Peyer's patch (tissue), 4 donors: ENCODE results near the gene TMEM121B. TPM values are rescaled to one million over a fixed set of nuclear protein-coding genes. Genes with fewer than 3 reads are reported as not detected.

ENCODE experiments used
- DNase-seq, 3 donors: peaks; one replicate each; pipeline ENCODE4 v3.0.0-alpha.2; 2017 to 2019
- H3K27ac ChIP-seq, 4 donors: fragments of 200-600 bp; sonication (generic); one replicate each; pipeline ENCODE4 v1.5.1; 2016 to 2019
- H3K27me3 ChIP-seq, 2 donors: fragments of 200-600 bp; sonication (generic); one replicate each; pipeline ENCODE4 v1.5.1; 2019
- H3K36me3 ChIP-seq, 3 donors: fragments of 200-600 bp; sonication (generic); one replicate each; pipeline ENCODE4 v1.5.1; 2016 to 2019
- H3K4me1 ChIP-seq, 4 donors: fragments of 200-600 bp; sonication (generic); one replicate each; pipeline ENCODE4 v1.5.1; 2016 to 2019
- H3K4me3 ChIP-seq, 4 donors: fragments of 200-600 bp; sonication (generic); 1 replicate in 3 of 4; 2 replicates in 1 of 4; pipeline ENCODE4 v1.5.1; 2016 to 2019; ENCODE audit warnings: mild to moderate bottlenecking in 1 of 4
- H3K9me3 ChIP-seq, 4 donors: fragments of 200-600 bp; sonication (generic); one replicate each; pipeline ENCODE4 v1.5.1; 2016 to 2019; ENCODE audit warnings: mild to moderate bottlenecking in 1 of 4
- CTCF ChIP-seq, 6 experiments: fragments of 450-650 bp in 4 of 6; fragments of 200-600 bp in 2 of 6; sonication (generic) in 1 of 6; IDR thresholded peaks; one replicate each; pipeline ENCODE4 v1.5.1; 2017 to 2019; ENCODE audit warnings: antibody characterized with exemption in 6 of 6, mild to moderate bottlenecking in 3 of 6, moderate library complexity in 1 of 6
- POLR2A ChIP-seq, 2 donors: fragments of 450-650 bp; IDR thresholded peaks; one replicate each; pipeline ENCODE4 v1.5.1; 2017; ENCODE audit warnings: antibody characterized with exemption in 2 of 2, mild to moderate bottlenecking in 2 of 2, moderate library complexity in 2 of 2
- total RNA-seq, 4 donors: library from RNA; depleted of rRNA; stranded (reverse); fragments of >200 nt; gene quantifications; one replicate each; pipeline ENCODE4 v1.1.0, GENCODE V29; 2016

Gene TMEM121B
- total RNA-seq, 4 donors from 2014 or later, result 0.18 to 0.76 (median 0.40) TPM; not detected in 1

- Histone ChIP-seq H3K4me1 (no peaks in the 10 kb centered on the region), H3K27me3 (no peaks in the 10 kb centered on the region), H3K9me3 (no peaks in the 10 kb centered on the region), H3K4me3 (no peak overlapping the region), H3K36me3 (no peaks in the 10 kb centered on the region), H3K27ac (no peak overlapping the region)
- TF ChIP-seq POLR2A (IDR thresholded peaks at IDR 0.05), result no peak
- no peak for TF ChIP-seq CTCF (IDR thresholded peaks at IDR 0.05)
- DNase-seq, result peak in 1 of 3 donors; percentile 9
Observed at GRCh38 chr22:17131686-17132085, 10.5 kb upstream of the TMEM121B start.

DNA sequence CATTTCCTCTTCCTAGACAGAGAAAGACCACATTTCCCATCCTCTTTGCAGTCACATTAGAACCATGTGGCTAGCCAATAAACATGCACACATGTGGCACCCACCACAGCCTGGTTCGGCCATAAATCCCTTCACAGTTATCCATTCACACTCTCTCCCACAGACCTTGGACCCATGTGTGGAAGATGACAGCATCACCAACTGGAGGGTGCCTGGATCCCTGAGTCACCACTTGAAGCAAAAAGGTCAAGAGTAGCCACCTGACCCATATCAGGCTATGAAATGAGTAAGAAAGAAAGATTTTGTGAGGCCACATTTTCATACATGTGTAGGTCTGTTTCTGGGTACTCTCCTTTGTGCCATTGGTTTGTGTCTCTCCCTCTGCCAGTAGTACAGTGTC is 9.0 kb upstream of the TMEM121B start:
- TF ChIP-seq POLR2A (IDR thresholded peaks at IDR 0.05) (no peak), CTCF (IDR thresholded peaks at IDR 0.05) (no peak)
- no peaks in the 10 kb centered on the region for H3K27me3 ChIP-seq
- no peaks in the 10 kb centered on the region for H3K9me3 ChIP-seq
- H3K36me3 ChIP-seq, result no peaks in the 10 kb centered on the region
- H3K4me3 ChIP-seq, result no peak overlapping the region
- DNase-seq, result no peak
- H3K27ac ChIP-seq, result no peak overlapping the region
- no peaks in the 10 kb centered on the region for H3K4me1 ChIP-seq

GRCh38 chr22:17120711-17121232 is 388 bp downstream of the TMEM121B start:
- Histone ChIP-seq H3K4me1 (peaks cover 0 to 31% (median 16%) of the 10 kb centered on the region in 4 donors), H3K36me3 (no peaks in the 10 kb centered on the region), H3K4me3 (peak overlapping the region; percentile 29 to 57 (median 50)), H3K9me3 (no peaks in the 10 kb centered on the region), H3K27me3 (peaks cover 0 to 24% of the 10 kb centered on the region in 2 donors), H3K27ac (no peak overlapping the region)
- no peak for DNase-seq
- TF ChIP-seq POLR2A (IDR thresholded peaks at IDR 0.05) (no peak), CTCF (IDR thresholded peaks at IDR 0.05) (no peak)

DNA sequence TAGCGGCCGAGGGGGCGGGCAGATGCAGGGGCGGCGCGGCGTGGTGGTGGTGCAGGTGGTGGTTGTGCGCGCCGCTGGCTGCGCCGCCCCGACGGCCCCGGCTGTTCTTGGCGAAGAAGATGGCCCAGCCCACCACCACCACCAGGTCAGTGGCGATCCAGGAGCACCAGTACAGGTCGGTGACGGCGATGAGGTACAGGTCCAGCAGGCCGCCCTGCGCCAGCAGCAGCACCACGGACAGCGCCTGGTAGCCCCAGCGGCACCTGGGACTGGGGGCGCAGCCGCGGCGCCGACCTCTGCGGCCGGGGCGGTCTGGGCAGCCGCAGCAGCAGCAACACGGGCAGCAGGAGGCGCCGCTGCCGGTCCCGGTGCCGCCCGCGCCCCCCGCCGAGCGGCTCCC is 879 bp downstream of the TMEM121B start:
- TF ChIP-seq POLR2A (IDR thresholded peaks at IDR 0.05), result no peak
- TF ChIP-seq CTCF (IDR thresholded peaks at IDR 0.05), result no peak
- DNase-seq, result peak in 1 of 3 donors; percentile 55
- Histone ChIP-seq H3K27me3 (peaks cover 0 to 24% of the 10 kb centered on the region in 2 donors), H3K4me3 (peak overlapping the region in 3 of 4 donors; percentile 45 to 57 (median 54)), H3K9me3 (no peaks in the 10 kb centered on the region), H3K27ac (no peak overlapping the region), H3K36me3 (no peaks in the 10 kb centered on the region), H3K4me1 (peaks cover 0 to 31% (median 16%) of the 10 kb centered on the region in 4 donors)

DNA sequence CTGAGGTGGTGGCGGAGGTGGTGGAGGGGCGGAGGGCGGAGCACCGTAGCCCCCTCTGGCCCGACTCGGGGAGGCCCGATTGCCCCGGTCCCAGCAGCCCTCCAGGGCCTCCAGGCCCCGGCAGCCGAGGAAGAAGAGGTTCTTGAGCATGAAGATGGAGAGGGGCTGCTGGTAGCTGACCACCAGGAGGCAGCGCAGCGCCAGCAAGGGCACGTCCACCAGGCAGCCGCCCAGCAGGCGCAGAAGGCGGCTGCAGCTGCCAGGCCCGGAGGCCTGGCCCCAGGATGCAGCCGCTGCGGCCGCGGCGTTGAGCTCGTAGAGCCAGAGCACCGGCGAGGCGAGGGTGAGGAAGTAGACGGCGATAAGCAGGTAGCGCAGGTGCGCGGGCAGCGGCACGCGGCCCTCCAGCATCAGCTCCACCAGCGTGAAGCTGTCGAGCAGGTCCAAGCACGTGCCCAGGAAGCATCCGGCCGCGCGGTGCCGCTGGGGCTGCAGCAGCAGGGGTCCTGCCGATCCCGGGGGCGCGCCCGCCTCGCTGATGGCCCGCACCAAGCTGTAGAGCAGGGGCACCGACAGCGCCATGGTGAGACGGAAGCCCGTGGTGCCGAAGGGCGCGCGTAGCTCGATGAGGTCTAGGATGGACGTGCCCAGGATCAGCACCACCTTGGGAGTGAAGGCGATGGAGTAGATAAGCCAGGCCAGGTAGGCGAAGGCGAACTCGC is 1.5 kb downstream of the TMEM121B start:
- Histone ChIP-seq H3K36me3 (no peaks in the 10 kb centered on the region), H3K4me3 (no peak overlapping the region), H3K4me1 (peaks cover 0 to 31% (median 16%) of the 10 kb centered on the region in 4 donors), H3K9me3 (no peaks in the 10 kb centered on the region), H3K27me3 (peaks cover 0 to 24% of the 10 kb centered on the region in 2 donors), H3K27ac (no peak overlapping the region)
- TF ChIP-seq POLR2A (IDR thresholded peaks at IDR 0.05) (no peak), CTCF (IDR thresholded peaks at IDR 0.05) (peak in 3 of 6 experiments; percentile 40 to 49 (median 48))
- peak in 1 of 3 donors; percentile 67 for DNase-seq
